DMS 273 treated with DMSO at 0.1 percent for 48 hours (cell line): ENCODE results near the gene KRTAP10-1.

Source experiments
- DNase-seq: peaks from one replicate; lab custom pipeline; 2025; lab: John Stamatoyannopoulos, UW

KRTAP10-1 gene

DNA sequence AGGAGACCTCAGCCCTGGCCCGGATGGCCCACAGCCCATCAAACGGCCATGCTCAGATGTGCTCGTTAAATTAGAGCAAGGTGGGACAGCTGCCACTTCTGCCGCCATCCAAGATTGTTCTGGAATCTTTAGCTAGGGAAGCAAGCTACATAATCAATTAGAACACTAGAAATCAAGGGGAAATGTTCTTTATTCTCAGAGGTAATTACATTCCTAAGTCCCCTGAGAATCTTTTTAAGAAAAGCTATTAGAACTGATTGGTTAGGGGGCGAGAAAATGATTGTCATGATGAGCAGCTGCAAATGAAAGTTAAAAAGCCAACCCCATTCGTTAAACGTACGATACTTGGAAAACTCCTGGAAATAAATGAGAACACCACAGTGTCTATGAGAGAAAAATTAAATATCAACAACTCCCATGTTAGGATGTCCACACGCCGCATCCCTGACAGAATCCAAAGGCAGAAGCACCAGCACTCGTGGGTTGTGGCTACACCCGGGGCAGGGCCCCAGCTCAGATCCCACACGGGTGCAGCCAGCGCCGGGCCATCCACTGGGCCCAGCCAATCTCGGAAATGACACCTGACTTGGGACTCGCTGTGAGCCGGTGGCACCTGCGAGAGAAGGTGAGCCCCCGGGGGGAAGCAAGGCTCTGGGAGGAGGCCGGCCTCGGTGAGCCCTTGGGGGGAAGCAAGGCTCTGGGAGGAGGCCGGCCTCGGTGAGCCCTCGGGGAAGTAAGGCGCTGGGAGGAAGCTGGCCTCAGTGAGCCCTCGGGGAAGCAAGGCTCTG, 37.6 kb downstream of the KRTAP10-1 start:
- no peak for DNase-seq

DNA sequence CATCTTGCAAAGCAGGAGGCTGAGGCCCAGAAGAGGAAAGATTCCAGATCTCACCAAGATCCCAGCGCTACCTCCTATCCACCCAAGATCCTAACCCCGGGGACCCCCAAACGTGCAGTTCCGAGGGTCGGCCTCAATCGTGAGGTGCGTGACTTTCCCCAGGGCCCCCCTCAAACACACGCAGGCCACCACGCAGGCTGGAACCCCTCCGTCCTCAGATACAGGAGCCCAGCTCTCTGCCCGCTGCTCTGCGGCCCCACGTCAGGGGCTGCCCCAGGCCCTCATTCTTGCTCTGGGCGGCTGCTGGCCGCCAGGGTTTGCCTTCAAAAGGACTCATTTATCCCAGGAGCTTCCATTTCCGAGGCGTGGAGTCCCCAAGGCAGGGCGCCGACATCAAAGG, 39.9 kb downstream of the KRTAP10-1 start:
- no peak for DNase-seq

DNA sequence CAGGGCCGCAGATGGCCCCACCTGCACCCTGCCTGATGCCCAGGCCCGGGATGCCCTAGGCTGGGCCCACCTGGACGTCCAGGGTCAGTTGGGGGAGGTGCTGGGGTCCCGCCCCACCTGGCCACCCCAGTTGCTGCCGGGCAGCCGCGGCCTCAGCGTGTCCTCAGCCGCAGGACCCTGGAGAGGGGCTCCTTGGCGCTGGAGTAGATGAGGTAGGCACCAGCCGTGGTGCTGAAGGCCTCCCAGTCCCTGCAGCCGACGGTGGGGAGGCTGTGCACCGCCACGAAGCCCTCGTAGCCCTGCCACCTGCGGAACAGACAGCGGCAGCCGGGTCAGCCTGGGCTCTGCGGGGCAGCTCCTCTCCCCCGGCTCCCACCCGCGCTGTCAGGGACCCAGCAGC, 40.4 kb downstream of the KRTAP10-1 start:
- DNase-seq = no peak

DNA sequence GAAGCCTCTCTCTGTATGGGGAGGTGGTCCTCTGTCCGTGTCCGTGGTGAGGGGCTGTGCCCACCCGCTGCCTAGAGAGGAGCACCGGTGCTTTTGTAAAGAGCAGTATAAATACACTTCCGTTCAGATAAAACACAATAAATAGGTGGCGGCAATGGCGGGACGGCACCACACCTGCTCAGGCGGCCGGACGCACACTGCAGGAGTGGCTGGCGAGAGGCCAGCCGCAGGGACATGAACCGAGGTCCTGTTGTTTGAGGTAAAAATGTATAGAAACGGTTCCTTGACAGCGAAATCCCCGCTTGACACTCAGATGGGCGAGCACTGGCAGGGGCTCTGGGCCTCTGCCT, 40.8 kb downstream of the KRTAP10-1 start:
- no peak for DNase-seq

DNA sequence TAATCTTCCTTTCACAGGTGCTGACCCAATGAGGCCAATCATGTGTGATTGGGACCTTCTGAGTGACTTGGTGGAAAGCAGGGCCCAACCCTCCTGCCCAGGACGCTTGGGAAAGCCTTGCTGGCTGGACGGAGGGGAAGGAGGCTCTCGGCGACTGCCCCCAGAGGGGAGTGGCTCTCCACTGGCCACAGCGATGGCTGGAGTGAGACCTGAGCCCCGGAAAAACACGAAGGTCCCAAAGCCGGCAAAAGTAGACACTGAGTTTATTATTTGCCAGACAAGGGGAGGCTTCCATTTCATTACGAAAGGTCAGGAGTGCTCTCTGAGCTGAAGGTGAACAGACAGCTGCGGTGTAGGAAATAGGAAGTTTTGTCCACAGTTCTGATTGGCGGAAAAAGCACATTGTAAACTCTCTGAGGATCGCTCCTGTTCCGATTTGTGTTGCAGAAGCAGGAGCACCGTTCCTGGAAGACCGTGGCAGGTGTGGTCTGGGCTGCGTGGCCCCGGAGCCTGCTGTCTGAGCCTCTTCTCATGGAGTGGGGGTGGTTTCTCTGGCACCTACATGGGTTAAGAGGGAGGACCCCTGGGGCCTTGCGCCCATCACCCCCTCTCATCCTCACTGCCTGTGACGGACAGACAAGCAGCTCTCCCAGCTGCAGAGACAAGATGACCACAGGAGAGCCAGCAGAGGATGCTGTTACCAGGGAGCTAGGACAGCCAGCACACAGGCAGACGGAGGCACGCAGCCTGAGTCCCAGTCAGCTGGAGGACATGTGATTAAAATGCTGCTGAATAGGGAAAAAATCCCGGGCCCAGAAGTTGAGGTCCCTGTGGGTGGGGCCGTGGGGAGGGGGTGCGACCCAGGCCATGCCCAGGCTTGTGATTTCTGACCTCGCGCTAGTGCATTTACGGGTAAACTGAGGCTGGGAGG, 41.5 kb downstream of the KRTAP10-1 start:
- DNase-seq = no peak

DNA sequence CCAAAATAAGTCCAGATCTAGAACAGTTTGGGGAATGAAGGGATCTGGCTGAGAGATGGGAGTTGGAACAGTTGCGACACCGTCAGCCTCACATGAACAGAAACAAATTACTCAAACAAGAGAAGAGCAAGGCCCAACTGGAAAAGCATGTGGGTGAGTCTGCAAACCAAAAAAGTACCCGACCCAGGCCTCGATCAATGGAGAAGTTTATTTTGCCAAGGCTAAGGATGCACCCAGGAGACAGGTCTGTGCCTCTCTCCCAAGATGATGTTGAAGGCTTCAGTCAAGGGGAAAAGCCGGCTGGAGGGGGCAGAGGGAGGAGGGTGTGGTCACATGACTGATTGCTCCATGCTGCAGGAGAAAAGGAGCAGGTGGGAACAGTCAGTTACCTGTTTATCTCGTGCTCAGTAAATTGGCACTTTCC, 42.3 kb downstream of the KRTAP10-1 start:
- no peak for DNase-seq

DNA sequence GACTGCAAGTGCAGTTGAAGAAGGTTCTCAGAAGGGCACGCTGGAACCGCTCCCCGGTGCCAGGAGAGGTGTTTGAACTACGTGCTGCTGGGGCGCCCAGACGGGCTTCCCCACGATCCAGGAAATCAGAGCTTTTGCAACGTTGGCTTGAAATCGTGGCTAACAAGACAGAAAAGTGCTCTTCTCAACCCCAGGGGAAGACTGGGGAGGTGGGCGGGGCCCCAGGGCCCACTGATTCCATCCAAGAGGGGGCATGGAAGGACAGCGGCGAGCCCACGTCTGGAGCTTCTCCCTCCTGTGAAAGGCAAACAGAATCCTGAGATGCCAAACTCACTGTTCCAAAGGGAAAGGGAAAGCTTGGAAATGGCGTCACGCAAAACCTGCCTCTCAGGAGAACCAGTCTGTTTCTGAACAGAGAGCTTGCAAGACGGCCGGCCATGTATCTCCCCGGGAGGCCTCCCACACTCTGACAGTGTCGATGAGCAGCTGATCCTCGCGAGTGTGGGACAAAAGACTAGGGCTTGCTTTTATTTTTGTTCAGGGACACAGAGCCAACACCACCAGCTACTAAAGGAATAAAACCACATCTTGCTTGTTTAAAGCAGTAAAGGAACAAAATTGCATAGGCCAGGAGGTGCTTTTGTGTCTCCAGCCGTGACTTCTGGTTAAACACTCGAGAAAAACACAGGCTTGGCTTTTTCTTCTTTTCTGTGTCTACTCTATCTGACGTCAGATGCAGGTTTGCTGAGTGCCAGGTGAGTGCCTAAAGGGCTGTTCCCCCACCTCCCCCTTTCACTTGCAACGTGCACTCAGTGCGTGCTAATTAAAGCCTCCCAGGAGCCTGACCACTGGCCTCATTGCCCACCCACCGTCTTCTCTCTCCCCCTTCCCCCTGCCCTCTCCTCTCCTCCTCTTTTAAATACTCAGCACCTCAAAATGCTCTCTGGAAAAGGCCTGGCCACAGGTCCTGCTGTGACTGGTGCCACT, 43.1 kb downstream of the KRTAP10-1 start:
- DNase-seq = no peak

DNA sequence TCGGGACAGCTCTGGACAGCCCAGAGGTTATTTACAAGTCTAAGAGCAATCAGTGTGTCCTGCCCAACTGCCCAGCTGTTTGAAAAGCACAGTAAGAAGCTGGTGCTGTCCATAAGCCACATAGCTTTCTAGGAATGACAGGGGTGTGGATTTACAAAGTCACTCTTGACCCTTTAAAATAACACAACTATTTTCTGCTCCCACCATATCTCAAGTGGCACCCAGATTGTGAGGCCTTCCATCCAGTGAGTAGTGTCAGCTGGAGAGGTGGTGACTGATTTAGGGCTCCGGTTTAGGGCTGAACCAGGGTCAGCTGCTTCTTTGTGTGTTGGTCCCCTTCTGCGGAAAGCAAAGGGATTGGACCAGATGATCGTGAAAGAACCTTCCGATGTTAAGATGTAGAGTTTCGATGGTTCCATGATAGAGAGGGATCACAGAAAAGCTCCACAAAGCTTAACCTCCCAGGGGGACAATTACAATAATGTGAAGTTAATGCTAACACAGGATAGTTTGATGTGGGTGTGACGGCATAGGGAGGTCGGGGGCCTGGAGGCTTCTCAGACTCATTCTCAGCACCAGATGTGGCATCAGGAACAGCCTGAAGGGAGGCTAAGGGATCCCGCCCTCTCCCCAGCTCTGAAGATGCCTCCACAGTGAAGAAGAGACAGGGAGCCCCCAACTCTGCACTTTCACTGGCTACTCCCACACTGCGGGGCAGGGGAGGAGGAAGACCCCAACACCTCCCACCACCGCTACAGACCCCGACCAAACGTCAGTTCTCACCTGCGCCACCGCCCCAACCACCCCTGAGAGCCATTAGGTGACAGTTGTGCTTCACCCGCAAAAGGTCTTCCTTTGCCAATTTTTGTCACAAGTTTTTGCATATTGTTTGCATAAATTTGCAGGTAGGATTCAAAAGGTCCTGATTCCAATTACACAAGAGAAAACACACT, 44.1 kb downstream of the KRTAP10-1 start:
- no peak for DNase-seq

DNA sequence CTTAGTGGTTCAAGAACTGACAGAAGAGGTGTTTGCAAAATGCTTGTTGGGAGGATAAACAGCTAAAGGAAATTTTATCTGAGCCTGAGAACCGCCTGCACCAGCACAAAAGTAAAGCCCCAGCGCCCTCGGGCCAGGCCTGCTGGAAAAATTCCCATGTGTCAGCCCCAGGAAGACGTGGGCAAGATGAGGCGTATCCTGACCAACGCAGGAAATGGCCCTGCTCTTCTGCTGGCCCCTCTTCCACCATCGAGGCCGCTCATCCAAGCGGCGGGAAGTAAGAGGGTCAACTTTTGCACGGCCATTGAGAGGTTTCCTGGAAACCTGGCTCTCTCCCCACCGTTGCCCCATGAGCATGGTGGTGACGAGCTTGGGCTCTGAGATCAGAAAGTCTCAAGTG, 45.0 kb downstream of the KRTAP10-1 start:
- DNase-seq = no peak

DNA sequence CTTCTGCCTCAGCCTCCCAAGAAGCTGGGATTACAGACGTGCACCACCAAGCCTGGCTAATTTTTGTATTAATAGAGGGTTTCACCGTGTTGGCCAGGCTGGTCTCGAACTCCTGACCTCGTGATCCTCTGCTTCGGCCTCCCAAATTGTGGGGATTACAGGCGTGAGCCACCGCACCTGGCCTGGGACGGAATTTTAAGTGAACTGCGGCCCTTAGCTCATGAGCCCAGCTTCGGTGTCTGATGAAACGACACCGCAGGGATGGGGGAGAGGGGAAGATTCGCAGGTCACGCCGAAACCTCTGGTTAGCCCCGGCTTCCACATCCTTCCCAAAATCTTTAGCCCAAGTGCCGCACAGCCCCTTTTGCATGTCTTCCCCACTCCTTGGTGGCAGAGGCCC, 45.6 kb downstream of the KRTAP10-1 start:
- DNase-seq = no peak

DNA sequence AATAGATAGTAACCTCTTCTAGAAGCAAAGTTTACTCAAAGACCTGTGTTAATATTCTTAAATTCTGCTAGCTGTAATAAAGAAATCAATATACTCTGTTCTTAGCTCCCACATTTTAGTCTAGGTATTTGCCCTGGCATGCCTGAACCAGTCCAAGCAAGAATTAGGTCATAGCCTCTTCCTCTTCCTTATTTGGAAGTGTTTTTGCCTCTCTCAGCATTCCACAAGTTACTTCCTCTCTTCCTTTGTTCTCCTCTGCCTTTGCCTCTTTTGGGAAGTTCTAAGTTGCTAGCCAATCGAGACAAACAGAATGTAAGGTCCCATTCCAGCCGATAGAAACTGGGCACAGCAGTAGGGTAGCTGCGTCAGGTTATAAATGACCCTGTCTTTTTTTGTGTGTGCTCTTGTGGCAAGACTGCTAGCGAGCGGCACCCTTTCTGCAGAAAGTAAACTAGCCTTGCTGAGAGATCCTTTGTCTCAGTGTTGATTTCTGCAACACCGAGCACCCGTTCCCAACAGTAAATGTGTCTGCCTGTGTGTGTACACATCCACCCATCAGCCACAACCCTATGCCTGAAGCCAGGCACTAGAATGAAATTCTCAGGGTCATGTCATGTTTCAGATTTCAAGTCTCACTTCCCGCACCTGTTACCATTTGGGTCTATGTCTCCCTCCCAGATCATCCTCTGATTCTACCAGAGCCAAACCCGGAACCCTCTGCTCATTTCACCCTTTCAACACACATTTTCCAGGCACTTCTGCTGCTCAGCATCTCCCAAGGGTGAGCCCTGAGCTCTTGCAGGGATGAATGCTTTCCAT, 47.2 kb downstream of the KRTAP10-1 start:
- no peak for DNase-seq

DNA sequence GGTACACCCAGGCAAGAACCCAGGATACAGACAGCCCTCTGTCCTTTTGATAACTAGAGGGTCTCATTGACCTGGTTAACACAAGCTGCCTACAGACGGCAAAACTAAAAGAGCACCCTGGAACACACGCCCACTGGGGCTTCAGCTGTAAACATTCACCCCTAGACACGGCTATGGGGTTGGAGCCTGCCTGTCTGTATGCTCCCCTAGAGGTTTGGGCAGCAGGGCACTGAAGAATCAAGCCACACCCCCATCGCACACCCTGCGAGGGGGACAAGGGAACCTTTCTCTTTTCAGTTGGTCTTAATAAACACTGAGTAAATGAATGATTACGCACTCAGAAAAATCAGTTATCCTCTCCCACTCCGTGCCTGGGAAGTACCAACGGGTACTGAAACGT, 49.2 kb downstream of the KRTAP10-1 start:
- no peak for DNase-seq

DNA sequence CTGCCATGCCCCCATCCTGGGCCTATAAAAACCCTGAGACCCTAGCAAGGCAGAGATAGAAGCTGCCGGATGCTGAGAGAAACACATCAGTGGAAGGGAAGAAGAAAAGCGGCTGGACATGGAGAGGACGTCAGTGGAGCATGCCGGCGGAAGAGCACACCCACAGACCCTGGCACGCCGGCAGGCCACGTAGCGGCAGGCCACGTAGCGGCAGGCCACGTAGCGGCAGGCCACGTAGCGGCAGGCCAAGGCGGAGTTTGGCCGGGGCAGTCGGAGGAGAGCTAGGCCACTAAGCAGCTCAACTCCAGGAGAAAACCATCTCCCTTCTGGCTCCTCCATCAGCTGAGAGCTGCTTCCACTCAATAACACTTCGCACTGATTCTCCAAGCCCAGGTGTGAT, 49.6 kb downstream of the KRTAP10-1 start:
- DNase-seq = no peak

DNA sequence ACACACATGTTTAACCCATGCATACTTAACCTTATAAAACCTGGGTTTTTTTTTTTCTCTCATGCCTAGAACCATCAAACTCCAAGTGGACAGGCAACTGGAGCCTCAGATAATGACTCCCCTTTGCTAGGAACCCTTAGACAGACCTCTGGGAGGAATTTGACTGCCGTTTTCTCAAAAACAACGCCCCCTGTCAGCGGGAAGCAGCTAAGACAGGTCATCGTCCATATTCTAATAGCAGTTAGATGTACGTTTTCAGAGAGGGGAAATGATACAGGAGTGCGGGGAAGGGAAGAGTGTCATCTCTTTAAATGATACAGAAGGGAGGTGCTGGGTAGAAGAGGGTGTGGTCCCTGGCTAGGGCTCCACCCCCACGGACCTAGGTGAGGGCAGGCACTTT, 50.0 kb downstream of the KRTAP10-1 start:
- DNase-seq = no peak
